ENCODE measurements around the gene GPSM1.

- peak in 1 of 4 experiments; percentile 43 for TF ChIP-seq CTCF (IDR thresholded peaks at IDR 0.05)
- no peak for TF ChIP-seq EP300 (IDR thresholded peaks at IDR 0.05)
These were observed at the start of gene GPSM1 for GRCh38 chr9:136327304-136327974.
